HCT116 (cell line): ENCODE results near the gene GRB10. TPM values are rescaled to one million over a fixed set of nuclear protein-coding genes. Genes with fewer than 3 reads are reported as not detected.

Experiments used
- ATAC-seq: fragments of 200-7000 bp; cut with Tn5 transposase; 2 replicates; pipeline ENCODE4 v1.9.1; 2020; ENCODE audit warnings: mild to moderate bottlenecking, moderate library complexity
- BruUV-seq: library from RNA; stranded (reverse); fragments of 400-500 nt; replicated peaks from 2 replicates; lab custom pipeline; 2021; lab: Mats Ljungman, UMichigan
- CTCF ChIA-PET: fragments of 300-600 bp; sonication (Branson Sonifier 250); formaldehyde crosslinking; loops from one replicate; lab custom pipeline; 2021; ENCODE audit warnings: antibody characterized with exemption; lab: Charles Lee
- POLR2A ChIA-PET: fragments of 300-600, 350-600 bp; sonication (Branson Sonifier 250); formaldehyde crosslinking; loops from one replicate; lab custom pipeline; 2021; ENCODE audit warnings: antibody characterized with exemption; lab: Charles Lee
- RAD21 ChIA-PET, 2 experiments: fragments of 300-600 bp; sonication (Branson Sonifier 250); formaldehyde crosslinking; loops; one replicate each; lab custom pipeline; 2023; ENCODE audit warnings: low total read pairs in 2 of 2; ENCODE audit not compliant: uncharacterized antibody in 2 of 2, unreplicated experiment in 2 of 2, low non-redundant PET in 1 of 2; lab: Charles Lee
- DNase-seq: peaks from one replicate; pipeline ENCODE4 v3.0.0-alpha.2; 2010; ENCODE audit warnings: low read depth, low spot score
- H2AFZ ChIP-seq: fragments of 200-600 bp; shearing (Covaris generic), sonication (generic); 2 replicates; pipeline ENCODE4 v1.6.1; 2017; ENCODE audit warnings: low read depth, mixed run types, mixed read lengths, antibody characterized with exemption, low read length; ENCODE audit not compliant: poor library complexity, severe bottlenecking
- H3K27ac ChIP-seq: 2 replicates; pipeline ENCODE4 v1.5.1; 2012; ENCODE audit warnings: low read depth, low read length
- H3K27me3 ChIP-seq: fragments of 200-600 bp; sonication (generic); 2 replicates; pipeline ENCODE4 v1.6.1; 2016; ENCODE audit warnings: mixed run types, low read length, mixed read lengths; ENCODE audit not compliant: insufficient read depth
- H3K36me3 ChIP-seq, 2 experiments: fragments of 200-500 bp in 1 of 2; fragments of 200-600 bp in 1 of 2; sonication (Bioruptor generic) in 1 of 2; sonication (generic) in 1 of 2; 2 replicates each; pipeline versions ENCODE4 v1.5.1 to v1.6.1; 2014 to 2016; ENCODE audit warnings: low read length in 2 of 2, inconsistent platforms in 1 of 2, mixed read lengths in 1 of 2, mixed run types in 1 of 2; ENCODE audit not compliant: insufficient read depth in 2 of 2, control insufficient read depth in 1 of 2
- H3K4me1 ChIP-seq, 2 experiments: fragments of 200-600 bp in 1 of 2; sonication (generic) in 1 of 2; 2 replicates each; pipeline versions ENCODE4 v1.5.1 to v1.6.1; 2012 to 2017; ENCODE audit warnings: low read length in 2 of 2, inconsistent platforms in 1 of 2, mild to moderate bottlenecking in 1 of 2, mixed read lengths in 1 of 2, mixed run types in 1 of 2, moderate library complexity in 1 of 2; ENCODE audit not compliant: insufficient read depth in 2 of 2, control insufficient read depth in 1 of 2
- H3K4me2 ChIP-seq: fragments of 200-600 bp; sonication (generic); 2 replicates; pipeline ENCODE4 v1.6.1; 2017; ENCODE audit warnings: mixed run types, low read length, mixed read lengths
- H3K4me3 ChIP-seq, 2 experiments: fragments of 200-600 bp in 1 of 2; sonication (generic) in 1 of 2; replicated peaks in 1 of 2; 2 replicates each; pipeline ENCODE4 v1.5.1; 2011 to 2016; ENCODE audit warnings: low read length in 2 of 2, control low read depth in 1 of 2, low read depth in 1 of 2, mild to moderate bottlenecking in 1 of 2, mixed read lengths in 1 of 2, mixed run types in 1 of 2
- H3K79me2 ChIP-seq: fragments of 200-600 bp; sonication (generic); 2 replicates; pipeline ENCODE4 v1.6.1; 2017; ENCODE audit warnings: mild to moderate bottlenecking, mixed run types, low read length, moderate library complexity, mixed read lengths; ENCODE audit not compliant: insufficient read depth
- H3K9ac ChIP-seq: fragments of 200-600 bp; sonication (generic); 2 replicates; pipeline ENCODE4 v1.6.1; 2016; ENCODE audit warnings: low read length, mixed read lengths
- H3K9me2 ChIP-seq: fragments of 200-600 bp; sonication (generic), shearing (Covaris generic); 2 replicates; pipeline ENCODE4 v1.6.1; 2017; ENCODE audit warnings: mixed run types, mild to moderate bottlenecking, moderate library complexity; ENCODE audit not compliant: insufficient read depth
- H3K9me3 ChIP-seq, 2 experiments: fragments of 200-500 bp in 1 of 2; fragments of 200-600 bp in 1 of 2; sonication (Bioruptor generic) in 1 of 2; sonication (generic) in 1 of 2; 2 replicates each; pipeline ENCODE4 v1.6.1; 2014 to 2017; ENCODE audit warnings: low read length in 2 of 2, mixed read lengths in 2 of 2, inconsistent platforms in 1 of 2, low read depth in 1 of 2, mild to moderate bottlenecking in 1 of 2, mixed run types in 1 of 2, moderate library complexity in 1 of 2; ENCODE audit not compliant: control insufficient read depth in 1 of 2, insufficient read depth in 1 of 2
- H4K20me1 ChIP-seq: fragments of 200-600 bp; sonication (generic), shearing (Covaris generic); 2 replicates; pipeline ENCODE4 v1.6.1; 2017; ENCODE audit warnings: mixed run types, mild to moderate bottlenecking, moderate library complexity; ENCODE audit not compliant: insufficient read depth
- CBX3 ChIP-seq: IDR thresholded peaks from 2 replicates; pipeline ENCODE4 v1.6.1; 2012; ENCODE audit warnings: low read depth
- CEBPB ChIP-seq: IDR thresholded peaks from 2 replicates; pipeline ENCODE4 v1.6.1; 2012; ENCODE audit warnings: low read depth
- EGR1 ChIP-seq: IDR thresholded peaks from 2 replicates; pipeline ENCODE4 v1.6.1; 2012; ENCODE audit warnings: low read depth
- ELF1 ChIP-seq: IDR thresholded peaks from 2 replicates; pipeline ENCODE4 v1.6.1; 2012; ENCODE audit warnings: low read depth, borderline replicate concordance
- EZH2 ChIP-seq: fragments of 200-600 bp; sonication (generic); IDR thresholded peaks from 2 replicates; pipeline ENCODE4 v1.6.1; 2017; ENCODE audit warnings: antibody characterized with exemption, mixed run types
- FOSL1 ChIP-seq: IDR thresholded peaks from 2 replicates; pipeline ENCODE4 v1.6.1; 2012; ENCODE audit warnings: low read depth
- JUND ChIP-seq: IDR thresholded peaks from 2 replicates; pipeline ENCODE4 v1.6.1; 2012
- POLR2AphosphoS5 ChIP-seq: IDR thresholded peaks from 2 replicates; pipeline ENCODE4 v1.6.1; 2011; ENCODE audit warnings: mild to moderate bottlenecking, low read depth, low read length, moderate library complexity
- RAD21 ChIP-seq: IDR thresholded peaks from 2 replicates; pipeline ENCODE4 v1.6.1; 2012; ENCODE audit warnings: low read depth, mild to moderate bottlenecking
- SIN3A ChIP-seq: IDR thresholded peaks from 2 replicates; pipeline ENCODE4 v1.6.1; 2012; ENCODE audit warnings: low read depth
- TCF7L2 ChIP-seq: IDR thresholded peaks from 2 replicates; pipeline ENCODE4 v1.7.0; 2011; ENCODE audit warnings: borderline replicate concordance, inconsistent platforms; ENCODE audit not compliant: insufficient read depth, insufficient read length; ENCODE audit errors: extremely low read depth
- YY1 ChIP-seq: IDR thresholded peaks from 2 replicates; pipeline ENCODE4 v1.6.1; 2011; ENCODE audit warnings: low read length, low read depth, moderate library complexity, mild to moderate bottlenecking; ENCODE audit not compliant: insufficient replicate concordance; ENCODE audit errors: extremely low read depth
- ZFX ChIP-seq: fragments of 450-650 bp; IDR thresholded peaks from 2 replicates; pipeline ENCODE4 v1.6.1; 2017
- ZNF274 ChIP-seq: fragments of 200-500 bp; sonication (Bioruptor generic); IDR thresholded peaks from 2 replicates; pipeline ENCODE4 v1.6.1; 2014; ENCODE audit warnings: mild to moderate bottlenecking, low read depth, low read length, inconsistent platforms
- intact Hi-C: fragments of 100-400 bp; cut with micrococcal nuclease; formaldehyde crosslinking; loops from 2 replicates; pipeline ENCODE4 v1.10.0; 2022
- total RNA-seq: library from RNA; stranded (reverse); gene quantifications from one replicate; pipeline ENCODE4 v1.2.1, GENCODE V29; 2021; ENCODE audit not compliant: unreplicated experiment
- TF ChIP-seq, protein P1 (sequence below): IDR thresholded peaks from 2 replicates; pipeline ENCODE4 v1.6.1; 2011; ENCODE audit warnings: mild to moderate bottlenecking, low read length, moderate library complexity; ENCODE audit not compliant: insufficient replicate concordance; ENCODE audit errors: extremely low read depth
- TF ChIP-seq, protein P2 (sequence below), 3 experiments: fragments of 200-600 bp in 1 of 3; sonication (generic) in 1 of 3; IDR thresholded peaks in 2 of 3; conservative IDR thresholded peaks in 1 of 3; 2 replicates each; pipeline ENCODE4 v1.5.1; 2012 to 2017; ENCODE audit warnings: low read depth in 2 of 3, low read length in 2 of 3, antibody characterized with exemption in 1 of 3, borderline replicate concordance in 1 of 3, control low read depth in 1 of 3, mild to moderate bottlenecking in 1 of 3, mixed read lengths in 1 of 3, mixed run types in 1 of 3, moderate library complexity in 1 of 3; ENCODE audit not compliant: insufficient read depth in 1 of 3
- TF ChIP-seq, protein P3 (sequence below): IDR thresholded peaks from 2 replicates; pipeline ENCODE4 v1.6.1; 2012
- TF ChIP-seq, protein P4 (sequence below): IDR thresholded peaks from 2 replicates; pipeline ENCODE4 v1.6.1; 2012

Gene GRB10
- total RNA-seq, 1 experiment from 2014 or later, result 37.3 TPM

DNA sequence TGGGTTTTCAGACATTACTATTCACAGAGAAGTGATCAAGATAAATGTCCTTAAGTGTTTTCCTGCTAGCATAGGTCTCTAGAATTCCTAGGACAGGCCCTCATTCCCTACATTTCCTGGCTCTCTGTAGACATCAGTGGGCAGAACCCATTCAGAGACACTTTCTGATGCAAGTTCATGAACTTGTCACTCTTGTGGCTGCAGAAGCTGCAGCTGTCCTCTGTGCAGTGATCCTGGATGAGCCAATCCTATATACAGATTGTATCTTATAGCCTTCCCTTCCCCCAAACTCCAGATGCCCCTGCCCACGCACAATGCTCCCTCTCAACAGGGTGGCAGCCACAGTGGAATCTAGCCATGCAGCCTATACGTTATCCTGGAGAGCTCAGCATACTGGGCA is 12.6 kb upstream of the GRB10 start:
- no TSS peak for BruUV-seq
- no peaks in the 10 kb centered on the region for H4K20me1 ChIP-seq
- peak overlapping the region; percentile 16 for H2AFZ ChIP-seq
- no peak overlapping the region for H3K4me2 ChIP-seq
- H3K79me2 ChIP-seq, result no peaks in the 10 kb centered on the region; the same call in 1 of the 2 replicates
- intact Hi-C loops, result loop anchor here (5.0 to 10.0 kb wide), 2 partner anchors 187 to 370 kb away; no protein-coding TSS in a partner anchor
- no peak overlapping the region for H3K9ac ChIP-seq
- no peaks in the 10 kb centered on the region for H3K36me3 ChIP-seq
- H3K9me3 ChIP-seq, result peaks cover 0 to 6% of the 10 kb centered on the region in 2 experiments; a peak in 1 of 4 replicates
- ChIA-PET CTCF (interaction anchor here (1.2 to 1.3 kb wide), 2 partner anchors 17 to 366 kb away, joined by 3 read pairs; no protein-coding TSS in a partner anchor), POLR2A (no interaction called here), RAD21 (no interaction called here)
- H3K9me2 ChIP-seq, result no peaks in the 10 kb centered on the region
- H3K4me3 ChIP-seq, result no peak overlapping the region
- H3K27me3 ChIP-seq, result peaks cover 8% of the 10 kb centered on the region; the same call in 1 of the 2 replicates
- H3K27ac ChIP-seq, result no peak overlapping the region
- H3K4me1 ChIP-seq, result peaks cover 11 to 13% of the 10 kb centered on the region in 2 experiments; a peak in 3 of 4 replicates
- TF ChIP-seq, protein P1, sequence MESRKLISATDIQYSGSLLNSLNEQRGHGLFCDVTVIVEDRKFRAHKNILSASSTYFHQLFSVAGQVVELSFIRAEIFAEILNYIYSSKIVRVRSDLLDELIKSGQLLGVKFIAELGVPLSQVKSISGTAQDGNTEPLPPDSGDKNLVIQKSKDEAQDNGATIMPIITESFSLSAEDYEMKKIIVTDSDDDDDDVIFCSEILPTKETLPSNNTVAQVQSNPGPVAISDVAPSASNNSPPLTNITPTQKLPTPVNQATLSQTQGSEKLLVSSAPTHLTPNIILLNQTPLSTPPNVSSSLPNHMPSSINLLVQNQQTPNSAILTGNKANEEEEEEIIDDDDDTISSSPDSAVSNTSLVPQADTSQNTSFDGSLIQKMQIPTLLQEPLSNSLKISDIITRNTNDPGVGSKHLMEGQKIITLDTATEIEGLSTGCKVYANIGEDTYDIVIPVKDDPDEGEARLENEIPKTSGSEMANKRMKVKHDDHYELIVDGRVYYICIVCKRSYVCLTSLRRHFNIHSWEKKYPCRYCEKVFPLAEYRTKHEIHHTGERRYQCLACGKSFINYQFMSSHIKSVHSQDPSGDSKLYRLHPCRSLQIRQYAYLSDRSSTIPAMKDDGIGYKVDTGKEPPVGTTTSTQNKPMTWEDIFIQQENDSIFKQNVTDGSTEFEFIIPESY, result no peak
- TF ChIP-seq TCF7L2, result no peak
- TF ChIP-seq YY1, result no peak
- TF ChIP-seq, protein P2, sequence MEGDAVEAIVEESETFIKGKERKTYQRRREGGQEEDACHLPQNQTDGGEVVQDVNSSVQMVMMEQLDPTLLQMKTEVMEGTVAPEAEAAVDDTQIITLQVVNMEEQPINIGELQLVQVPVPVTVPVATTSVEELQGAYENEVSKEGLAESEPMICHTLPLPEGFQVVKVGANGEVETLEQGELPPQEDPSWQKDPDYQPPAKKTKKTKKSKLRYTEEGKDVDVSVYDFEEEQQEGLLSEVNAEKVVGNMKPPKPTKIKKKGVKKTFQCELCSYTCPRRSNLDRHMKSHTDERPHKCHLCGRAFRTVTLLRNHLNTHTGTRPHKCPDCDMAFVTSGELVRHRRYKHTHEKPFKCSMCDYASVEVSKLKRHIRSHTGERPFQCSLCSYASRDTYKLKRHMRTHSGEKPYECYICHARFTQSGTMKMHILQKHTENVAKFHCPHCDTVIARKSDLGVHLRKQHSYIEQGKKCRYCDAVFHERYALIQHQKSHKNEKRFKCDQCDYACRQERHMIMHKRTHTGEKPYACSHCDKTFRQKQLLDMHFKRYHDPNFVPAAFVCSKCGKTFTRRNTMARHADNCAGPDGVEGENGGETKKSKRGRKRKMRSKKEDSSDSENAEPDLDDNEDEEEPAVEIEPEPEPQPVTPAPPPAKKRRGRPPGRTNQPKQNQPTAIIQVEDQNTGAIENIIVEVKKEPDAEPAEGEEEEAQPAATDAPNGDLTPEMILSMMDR (IDR thresholded peaks at IDR 0.05 in 2 of 3, conservative IDR thresholded peaks at IDR 0.05 in 1 of 3; ENCODE audit: borderline replicate concordance in 1 of 3, insufficient read depth in 1 of 3, low read depth in 2 of 3, low read length in 2 of 3), result no peak
- no peak for TF ChIP-seq RAD21
- TF ChIP-seq FOSL1, result no peak
- TF ChIP-seq ZNF274, result no peak
- TF ChIP-seq EGR1, result no peak
- no peak for TF ChIP-seq SIN3A
- TF ChIP-seq, protein P3, sequence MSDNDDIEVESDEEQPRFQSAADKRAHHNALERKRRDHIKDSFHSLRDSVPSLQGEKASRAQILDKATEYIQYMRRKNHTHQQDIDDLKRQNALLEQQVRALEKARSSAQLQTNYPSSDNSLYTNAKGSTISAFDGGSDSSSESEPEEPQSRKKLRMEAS, result no peak
- TF ChIP-seq ZFX, result no peak
- no peak for TF ChIP-seq EZH2
- TF ChIP-seq POLR2AphosphoS5, result no peak
- TF ChIP-seq, protein P4, sequence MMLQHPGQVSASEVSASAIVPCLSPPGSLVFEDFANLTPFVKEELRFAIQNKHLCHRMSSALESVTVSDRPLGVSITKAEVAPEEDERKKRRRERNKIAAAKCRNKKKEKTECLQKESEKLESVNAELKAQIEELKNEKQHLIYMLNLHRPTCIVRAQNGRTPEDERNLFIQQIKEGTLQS, result no peak
- no peak for TF ChIP-seq CBX3
- no peak for TF ChIP-seq CEBPB
- TF ChIP-seq JUND, result no peak
- TF ChIP-seq ELF1, result no peak
- TF ChIP-seq, all 23 proteins: peak for 0
- ATAC-seq (no peak), DNase-seq (no peak)
